Vagina (tissue), 2 donors: ENCODE measurements around the gene SLC26A2.

Experiments used
- POLR2A ChIP-seq, 2 donors: fragments of 450-650 bp; IDR thresholded peaks; one replicate each; pipeline ENCODE4 v1.6.1; 2017; ENCODE audit warnings: antibody characterized with exemption in 2 of 2, mild to moderate bottlenecking in 2 of 2, moderate library complexity in 2 of 2
- POLR2AphosphoS5 ChIP-seq, 2 donors: sonication (generic); formaldehyde crosslinking; IDR thresholded peaks; one replicate each; pipeline ENCODE4 v1.9.0; 2017; ENCODE audit warnings: antibody characterized with exemption in 2 of 2, mild to moderate bottlenecking in 2 of 2, low read depth in 1 of 2; ENCODE audit not compliant: insufficient read depth in 1 of 2

DNA sequence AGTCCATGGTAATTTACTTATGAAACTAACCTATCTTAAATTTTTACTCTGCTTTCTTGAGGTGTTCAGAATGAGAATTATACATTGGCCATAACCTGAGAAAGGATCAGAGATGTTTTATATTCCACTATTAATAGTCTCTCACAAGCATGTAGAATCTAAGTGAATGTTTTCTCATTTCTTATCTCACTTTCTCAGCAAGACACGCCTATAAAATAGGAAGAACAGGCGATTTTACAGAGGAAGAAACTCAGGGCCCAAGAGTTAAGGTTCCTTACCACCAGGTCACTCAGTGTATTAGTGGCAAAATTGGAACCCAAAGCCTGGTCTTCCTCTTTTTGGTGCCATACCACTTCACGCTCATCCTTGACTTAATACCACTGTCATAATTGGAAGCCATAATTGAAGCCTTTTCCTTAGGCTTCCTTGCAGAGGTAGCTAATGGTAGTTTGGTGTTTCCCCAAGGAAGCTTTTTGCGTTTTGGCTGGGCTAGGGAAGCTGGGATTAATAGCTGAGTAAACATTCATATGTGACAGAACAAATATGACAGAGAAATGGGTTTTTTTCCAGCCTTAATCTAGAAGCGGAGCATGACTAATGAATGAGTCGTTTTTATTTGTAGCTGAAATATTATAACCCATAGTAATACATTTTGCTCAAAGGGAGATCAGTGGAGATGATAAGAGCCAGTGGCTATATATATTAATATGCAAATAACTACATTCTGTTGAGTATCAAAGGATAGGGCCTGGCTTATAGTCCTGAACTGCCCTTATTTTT lies 56.9 kb downstream of the SLC26A2 start:
- no peak for TF ChIP-seq POLR2AphosphoS5 (IDR thresholded peaks at IDR 0.05; ENCODE audit: insufficient read depth in 1 of 2, low read depth in 1 of 2)
- no peak for TF ChIP-seq POLR2A (IDR thresholded peaks at IDR 0.05)
